Suprapubic skin (tissue), 3 donors: ENCODE data around the gene AKT1.

Experiments
- CTCF ChIP-seq, 2 donors: fragments of 200-600 bp in 1 of 2; fragments of 450-650 bp in 1 of 2; sonication (generic) in 1 of 2; IDR thresholded peaks; one replicate each; pipeline ENCODE4 v1.5.1; 2016 to 2019; ENCODE audit warnings: antibody characterized with exemption in 2 of 2, mild to moderate bottlenecking in 1 of 2, moderate library complexity in 1 of 2
- POLR2A ChIP-seq, 2 donors: fragments of 450-650 bp; IDR thresholded peaks; one replicate each; pipeline ENCODE4 v1.6.1; 2017; ENCODE audit warnings: antibody characterized with exemption in 2 of 2, mild to moderate bottlenecking in 2 of 2, moderate library complexity in 2 of 2

GRCh38 chr14:104821971-104822608 lies 26.5 kb upstream of the AKT1 start:
- TF ChIP-seq CTCF (IDR thresholded peaks at IDR 0.05): no peak
- no peak for TF ChIP-seq POLR2A (IDR thresholded peaks at IDR 0.05)
